Measurements from ENCODE around the gene AIG1.

DNA sequence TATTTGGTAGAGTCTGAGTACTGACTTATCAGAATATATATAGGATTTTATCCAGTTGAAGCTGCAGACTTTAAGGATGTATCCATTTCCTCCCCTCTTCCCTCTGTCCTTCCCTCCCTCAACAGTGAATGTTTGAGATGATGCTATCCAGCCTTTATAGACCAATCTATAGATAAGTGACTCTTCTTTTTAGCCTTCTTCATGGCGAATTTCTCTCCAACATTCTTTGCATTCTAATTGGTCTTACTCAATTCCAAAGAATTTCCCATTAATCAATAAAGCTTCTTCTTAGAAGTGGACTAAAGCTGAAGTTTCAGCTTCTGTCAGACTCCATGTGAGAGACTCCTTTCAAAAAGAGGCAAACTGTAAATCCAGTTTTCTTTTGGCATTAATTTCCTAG is 99.3 kb downstream of the AIG1 start:
- TF ChIP-seq, protein P1, sequence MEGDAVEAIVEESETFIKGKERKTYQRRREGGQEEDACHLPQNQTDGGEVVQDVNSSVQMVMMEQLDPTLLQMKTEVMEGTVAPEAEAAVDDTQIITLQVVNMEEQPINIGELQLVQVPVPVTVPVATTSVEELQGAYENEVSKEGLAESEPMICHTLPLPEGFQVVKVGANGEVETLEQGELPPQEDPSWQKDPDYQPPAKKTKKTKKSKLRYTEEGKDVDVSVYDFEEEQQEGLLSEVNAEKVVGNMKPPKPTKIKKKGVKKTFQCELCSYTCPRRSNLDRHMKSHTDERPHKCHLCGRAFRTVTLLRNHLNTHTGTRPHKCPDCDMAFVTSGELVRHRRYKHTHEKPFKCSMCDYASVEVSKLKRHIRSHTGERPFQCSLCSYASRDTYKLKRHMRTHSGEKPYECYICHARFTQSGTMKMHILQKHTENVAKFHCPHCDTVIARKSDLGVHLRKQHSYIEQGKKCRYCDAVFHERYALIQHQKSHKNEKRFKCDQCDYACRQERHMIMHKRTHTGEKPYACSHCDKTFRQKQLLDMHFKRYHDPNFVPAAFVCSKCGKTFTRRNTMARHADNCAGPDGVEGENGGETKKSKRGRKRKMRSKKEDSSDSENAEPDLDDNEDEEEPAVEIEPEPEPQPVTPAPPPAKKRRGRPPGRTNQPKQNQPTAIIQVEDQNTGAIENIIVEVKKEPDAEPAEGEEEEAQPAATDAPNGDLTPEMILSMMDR (IDR thresholded peaks at IDR 0.05; ENCODE audit: insufficient read depth, low read depth, low read length): no peak
- TF ChIP-seq EZH2 (IDR thresholded peaks at IDR 0.05; ENCODE audit: insufficient read depth, low read length): no peak
